Measurements from ENCODE around the gene HPSE2. TPM values are rescaled to one million over a fixed set of nuclear protein-coding genes. Genes with fewer than 3 reads are reported as not detected.
"Not testable (repeated sequence)": the region's sequence is repeated elsewhere in the genome, so short reads cannot be mapped to it uniquely, and the experiment has no call there.

The HPSE2 gene
- total RNA-seq, 1 donor from 2014 or later: not detected

DNA sequence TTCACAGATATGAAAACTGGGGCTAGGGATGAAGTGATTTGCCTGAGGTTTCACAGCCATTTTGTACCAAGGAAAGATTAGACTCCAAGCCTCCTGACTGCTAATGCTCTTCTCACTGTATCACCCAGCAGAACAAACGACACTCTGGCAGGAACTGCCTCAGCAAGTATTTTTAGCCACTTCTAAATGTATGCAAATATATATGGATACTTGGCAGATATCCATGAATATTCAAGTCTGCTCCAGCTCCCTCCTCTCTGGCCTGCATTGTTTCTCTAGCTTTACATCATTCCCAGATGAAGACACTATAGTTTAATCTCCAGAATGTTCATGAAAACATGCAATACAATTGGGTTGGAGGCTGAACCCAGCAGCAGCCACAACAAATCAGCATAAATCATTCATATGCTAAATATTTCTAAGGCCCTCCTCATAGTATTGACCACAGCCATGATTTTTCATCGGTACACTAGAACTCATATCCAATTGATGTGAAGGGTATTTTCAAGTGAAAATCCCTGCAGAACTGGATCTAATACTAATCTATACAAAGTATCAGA, 65.5 kb downstream of the HPSE2 start:
- DNase-seq (ENCODE audit: low spot score in 2 of 2): no peak
- FAIRE-seq: no peak

DNA sequence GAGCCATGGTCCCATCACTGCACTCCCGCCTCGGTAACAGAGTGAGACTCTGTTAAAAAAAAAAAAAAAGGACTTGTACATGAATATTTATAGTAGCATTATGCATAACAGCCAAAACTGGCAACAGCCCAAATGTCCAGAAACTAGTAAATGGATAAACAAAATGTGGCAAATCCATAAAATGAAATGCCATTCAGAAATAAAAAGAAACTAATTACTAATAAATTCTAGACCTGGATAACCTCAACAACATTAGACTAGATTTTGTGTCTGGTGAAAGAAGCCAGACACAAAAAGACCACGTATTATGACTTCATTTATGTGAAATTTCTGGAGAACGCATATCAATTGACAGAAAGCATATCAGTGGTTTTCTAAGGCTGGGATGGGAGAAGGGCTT, 74.5 kb downstream of the HPSE2 start:
- FAIRE-seq (no peak), DNase-seq (ENCODE audit: low spot score in 2 of 2) (no peak)

DNA sequence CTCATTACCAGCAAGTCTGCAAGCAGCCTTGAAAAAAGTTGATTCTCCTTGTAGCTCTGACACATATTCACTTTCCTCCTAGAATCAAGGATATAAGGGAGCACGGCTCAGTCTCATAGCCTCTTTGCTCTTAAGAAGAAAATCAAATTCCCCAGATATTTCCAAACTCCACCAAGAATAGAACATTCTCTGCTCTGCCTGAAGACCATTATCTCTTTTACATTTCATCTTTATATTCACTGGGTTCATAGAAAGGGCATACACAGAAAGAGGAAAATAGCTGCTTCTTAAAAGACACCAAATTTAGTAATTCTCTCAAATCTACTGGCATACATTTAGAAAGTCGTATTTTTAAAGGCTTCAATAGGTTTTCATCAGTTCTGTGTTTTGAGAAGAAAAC, 92.0 kb downstream of the HPSE2 start:
- FAIRE-seq: no peak

DNA sequence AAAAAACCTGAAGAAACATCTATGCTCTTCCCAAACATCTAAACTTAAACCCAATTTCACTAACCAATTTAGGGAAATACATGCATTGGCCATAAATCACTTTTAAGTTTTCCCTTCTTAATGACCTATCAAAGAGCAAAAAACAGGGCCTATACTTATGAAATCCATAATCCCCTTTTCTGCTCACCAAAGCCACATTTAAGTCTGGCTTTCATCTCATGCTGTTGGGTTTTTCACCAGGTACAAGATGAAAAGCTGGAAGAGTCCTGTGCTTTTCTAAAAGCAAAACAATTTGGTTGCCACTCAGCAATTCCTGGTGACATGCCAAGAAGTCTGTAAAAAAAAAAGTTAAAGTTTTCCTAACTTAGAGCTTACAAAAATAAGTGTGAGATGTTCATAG, 92.6 kb downstream of the HPSE2 start:
- FAIRE-seq (no peak), DNase-seq (ENCODE audit: low spot score in 2 of 2) (no peak)

More for the DNA sequence above, 92.0 kb downstream of the HPSE2 start:
- no peak for DNase-seq (ENCODE audit: low spot score in 2 of 2)

DNA sequence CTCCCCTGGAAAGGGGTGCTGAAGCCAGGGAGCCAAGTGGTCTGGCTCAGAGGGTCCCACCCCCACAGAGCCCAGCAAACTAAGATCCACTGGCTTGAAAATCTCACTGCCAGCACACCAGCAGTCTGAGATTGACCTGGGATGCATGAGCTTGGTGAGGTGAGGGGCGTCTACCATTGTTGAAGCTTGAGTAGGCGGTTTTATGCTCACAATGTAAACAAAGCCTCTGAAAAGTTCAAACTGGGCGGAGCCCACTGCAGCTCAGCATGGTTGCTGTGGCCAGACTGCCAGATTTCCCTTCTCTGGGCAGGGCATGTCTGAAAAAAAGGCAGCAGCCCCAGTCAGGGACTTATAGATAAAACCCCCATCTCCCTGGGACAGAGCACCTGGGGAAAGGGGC, 102.8 kb downstream of the HPSE2 start:
- DNase-seq (ENCODE audit: low spot score in 2 of 2); FAIRE-seq: not testable (repeated sequence)

DNA sequence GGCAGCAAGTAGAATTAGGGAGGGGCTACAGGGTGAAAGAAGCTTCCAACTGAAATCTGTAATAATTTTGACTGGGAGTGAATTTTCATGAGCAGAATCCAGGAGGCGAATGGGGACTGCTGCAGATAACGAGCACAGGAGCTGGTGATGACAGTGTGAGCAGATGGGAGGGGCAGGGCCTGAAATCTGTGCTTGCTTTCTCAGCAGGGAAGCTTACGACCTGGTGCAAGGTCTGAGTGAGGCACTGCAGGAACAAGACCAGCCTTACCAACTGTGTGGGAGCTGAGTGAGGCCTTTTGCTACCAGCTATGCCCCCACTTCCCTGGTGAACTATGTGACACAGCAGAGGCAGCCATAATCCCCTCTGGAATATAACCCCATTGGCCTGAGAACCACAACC, 109.8 kb downstream of the HPSE2 start:
- FAIRE-seq: no peak
- no peak for DNase-seq (ENCODE audit: low spot score in 2 of 2)

DNA sequence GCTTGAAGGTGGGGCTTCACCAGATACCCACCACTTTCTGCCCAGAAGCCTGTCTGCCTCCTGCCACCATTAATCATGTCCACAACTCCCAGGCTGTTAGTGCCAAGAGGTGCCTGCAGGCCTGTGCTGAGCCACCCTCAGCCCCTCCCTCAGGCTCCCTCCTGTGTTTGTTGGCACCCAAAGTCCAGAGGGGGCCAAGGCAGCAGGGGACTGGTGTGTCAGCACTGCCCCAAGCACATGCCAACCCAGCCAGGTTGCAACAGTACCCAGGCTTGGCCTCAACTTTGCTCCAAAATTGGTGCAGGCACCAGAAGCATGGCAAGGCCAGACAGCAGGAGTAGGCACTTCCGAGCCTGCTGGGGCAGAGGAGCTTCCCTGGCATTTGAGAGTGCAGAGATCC, 111.3 kb downstream of the HPSE2 start:
- DNase-seq (ENCODE audit: low spot score in 2 of 2) (no peak), FAIRE-seq (no peak)

DNA sequence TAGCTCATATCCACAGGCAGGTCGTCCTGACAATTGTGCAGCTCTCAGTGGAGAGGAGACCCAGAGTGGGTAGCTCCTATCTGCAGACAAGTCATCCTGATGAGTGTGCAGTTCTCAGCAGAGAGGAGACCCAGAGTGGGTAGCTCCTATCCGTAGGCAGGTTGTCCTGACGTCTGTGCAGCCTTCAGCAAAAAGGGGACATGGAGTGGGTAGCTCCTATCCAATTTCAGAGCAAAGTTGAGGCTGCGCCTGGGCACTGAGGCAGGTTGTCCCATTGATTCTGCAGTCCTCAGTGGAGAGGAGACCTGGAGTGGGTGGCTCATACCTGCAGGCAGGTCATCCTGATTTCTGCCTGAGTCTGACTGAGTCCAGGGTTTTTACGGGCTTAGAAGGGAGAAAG, 111.8 kb downstream of the HPSE2 start:
- DNase-seq (ENCODE audit: low spot score in 2 of 2): no peak
- FAIRE-seq: no peak

DNA sequence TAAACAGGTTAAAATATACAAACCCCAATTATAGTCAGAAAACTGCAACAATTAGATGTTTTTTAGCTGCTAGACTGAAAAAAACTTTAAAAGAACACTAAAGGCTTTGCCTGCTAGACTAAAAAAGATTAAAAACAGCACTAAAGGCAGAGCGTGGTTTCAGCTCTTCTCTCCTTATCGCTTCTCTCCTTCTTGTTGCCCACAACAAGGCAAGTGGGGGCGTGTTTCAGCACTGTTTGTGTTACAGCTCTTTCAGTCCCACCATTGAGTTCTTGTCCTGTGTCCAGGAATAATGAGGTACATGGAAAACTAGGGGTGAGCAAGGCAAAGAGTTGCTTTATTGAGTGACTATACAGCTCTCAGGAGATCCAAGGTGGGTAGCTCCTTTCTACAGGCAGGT, 112.3 kb downstream of the HPSE2 start:
- FAIRE-seq (no peak), DNase-seq (ENCODE audit: low spot score in 2 of 2) (no peak)

DNA sequence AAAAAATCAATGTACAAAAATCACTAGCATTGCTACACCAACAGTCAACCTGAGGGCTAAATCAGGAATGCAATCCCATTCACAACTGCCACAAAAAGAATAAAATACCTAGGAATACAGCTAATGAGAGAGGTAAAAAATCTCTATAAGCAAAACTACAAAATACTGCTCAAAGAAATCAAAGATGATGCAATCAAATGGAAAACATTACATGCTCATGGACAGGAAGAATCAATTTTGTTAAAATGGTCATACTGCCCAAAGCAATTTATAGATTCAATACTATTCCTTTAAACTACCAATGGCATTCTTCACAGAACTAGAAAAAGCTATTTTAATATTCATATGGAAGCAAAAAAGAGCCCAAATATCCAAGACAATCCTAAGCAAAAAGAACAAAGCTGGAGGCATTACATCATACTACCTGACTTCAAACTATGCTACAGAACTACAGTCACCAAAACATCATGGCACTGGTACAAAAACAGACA, 116.3 kb downstream of the HPSE2 start:
- DNase-seq (ENCODE audit: low spot score in 2 of 2) (no peak), FAIRE-seq (no peak)

DNA sequence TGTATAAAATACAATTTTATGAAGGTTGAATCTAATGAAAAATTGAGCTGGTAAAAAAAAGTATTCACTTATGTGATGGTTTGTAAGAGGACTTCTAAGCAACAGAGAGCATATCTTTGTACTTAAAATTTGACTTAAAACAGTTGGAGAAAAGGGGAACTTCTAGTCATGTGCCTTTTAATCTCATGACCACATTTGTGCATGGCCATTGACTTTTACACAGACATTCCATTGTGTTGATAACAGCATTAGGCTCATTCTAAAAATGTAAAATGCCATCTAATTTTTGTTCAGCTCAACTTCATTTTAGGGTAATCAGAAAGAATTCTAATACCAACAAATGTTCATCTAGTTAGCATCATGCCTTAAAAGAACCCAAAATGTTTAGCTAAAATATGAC, 119.9 kb downstream of the HPSE2 start:
- FAIRE-seq: no peak
- no peak for DNase-seq (ENCODE audit: low spot score in 2 of 2)

DNA sequence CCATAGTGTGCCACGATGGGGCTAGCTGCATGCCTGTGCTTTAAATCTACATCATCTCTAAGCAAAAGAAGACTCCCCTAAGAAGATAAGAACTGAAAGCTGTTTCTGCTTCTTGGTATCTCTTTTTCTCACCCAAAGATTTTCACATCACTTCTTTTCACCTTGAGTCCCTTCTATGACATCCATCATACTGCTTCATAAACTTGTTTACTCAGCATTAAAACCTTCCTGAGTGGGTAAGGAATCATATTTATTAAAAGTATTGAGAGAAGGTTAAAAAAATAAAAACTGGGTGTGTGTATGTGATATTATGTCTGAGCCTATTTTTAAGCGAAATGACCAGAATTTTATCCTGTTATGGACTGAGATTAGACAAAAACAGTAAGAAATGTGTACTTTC, 150.3 kb downstream of the HPSE2 start:
- no peak for FAIRE-seq
- no peak for DNase-seq (ENCODE audit: low spot score in 2 of 2)

DNA sequence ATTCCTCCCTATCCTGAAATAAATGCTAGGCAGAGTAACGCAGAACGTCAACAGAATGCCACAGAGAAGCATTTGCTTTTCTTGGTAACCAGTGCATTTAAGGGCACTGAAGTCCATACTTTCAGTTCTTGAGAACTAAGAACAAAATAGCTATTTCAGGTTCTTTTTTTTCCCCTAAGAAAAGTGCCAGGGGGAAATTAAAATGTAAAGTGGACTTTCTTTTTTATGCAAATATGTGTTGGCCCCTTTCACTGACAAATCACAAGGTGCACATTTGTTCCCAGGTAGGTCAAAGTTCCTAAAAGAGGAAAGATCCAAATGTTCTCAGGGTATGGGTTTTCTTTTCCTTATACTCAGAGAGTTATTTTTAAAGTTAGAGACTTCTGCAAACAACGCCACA, 151.5 kb downstream of the HPSE2 start:
- FAIRE-seq (no peak), DNase-seq (ENCODE audit: low spot score in 2 of 2) (no peak)

DNA sequence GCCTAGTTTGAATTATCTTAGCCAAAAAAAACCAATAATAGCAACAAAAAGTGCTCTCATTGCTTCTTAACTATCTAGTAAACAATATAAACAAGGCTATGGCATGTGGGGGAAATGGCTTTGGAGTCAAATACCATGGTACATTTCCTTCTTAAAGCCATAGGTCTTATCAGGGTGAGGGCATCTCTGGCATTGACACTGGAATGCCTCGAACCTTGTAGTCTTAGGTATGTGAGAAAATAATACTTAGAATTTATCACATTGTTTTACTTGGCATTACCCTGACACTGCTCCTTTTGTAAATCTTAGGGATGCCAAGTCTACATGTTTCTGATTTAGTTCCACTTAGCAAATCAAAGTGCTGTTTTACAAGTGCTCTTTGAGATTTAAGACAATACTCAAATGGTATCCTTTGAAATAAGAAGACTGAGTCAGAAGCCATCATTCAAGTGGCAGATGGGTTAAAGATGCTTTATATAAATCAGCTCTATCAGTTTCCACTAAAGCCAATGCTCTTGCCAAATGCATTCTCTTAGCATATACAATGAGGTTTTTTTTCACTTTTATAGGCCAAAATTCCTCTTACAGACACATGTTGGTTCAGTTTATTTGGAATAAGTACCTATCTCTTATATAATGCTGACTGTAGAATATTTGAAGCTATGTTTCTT, 155.2 kb downstream of the HPSE2 start:
- FAIRE-seq (no peak), DNase-seq (ENCODE audit: low spot score in 2 of 2) (no peak)

DNA sequence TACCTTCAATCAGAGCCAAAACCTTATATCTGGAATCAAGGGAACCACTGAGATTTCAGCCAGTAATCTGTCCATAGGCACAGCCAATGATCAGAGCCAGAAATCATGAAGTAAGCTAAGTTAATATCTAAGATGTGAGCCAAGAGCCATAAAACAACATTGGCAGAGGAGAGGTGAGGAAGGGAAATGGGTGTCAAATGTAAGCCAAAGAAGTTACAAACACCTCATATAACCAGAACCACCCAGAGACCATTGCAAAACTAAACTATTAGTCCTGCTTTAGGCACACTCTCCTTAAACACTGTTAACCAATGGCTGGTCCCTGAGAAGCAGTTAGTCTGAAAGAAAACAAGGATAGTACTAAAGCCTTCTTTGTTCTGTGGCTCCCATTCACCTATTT, 173.1 kb downstream of the HPSE2 start:
- DNase-seq (ENCODE audit: low spot score in 2 of 2) (no peak), FAIRE-seq (no peak)

DNA sequence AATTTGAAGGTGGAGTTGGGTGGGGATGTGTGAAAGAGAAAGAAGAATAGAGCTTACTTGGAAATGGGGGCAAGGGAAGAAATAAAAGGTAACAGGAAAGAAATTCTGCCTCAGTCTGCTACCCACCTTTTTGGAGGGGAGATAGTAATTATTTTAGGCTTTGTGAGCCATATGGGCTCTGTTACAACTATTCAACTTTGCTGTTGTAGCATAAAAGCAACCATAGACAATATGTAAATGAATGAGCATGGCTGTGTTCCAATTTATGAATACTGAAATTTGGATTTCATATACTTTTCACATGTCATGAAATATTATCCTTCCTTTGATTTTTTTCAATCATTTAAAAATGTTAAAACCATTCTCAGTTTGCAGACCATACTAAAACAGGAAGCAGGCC, 176.9 kb downstream of the HPSE2 start:
- DNase-seq (ENCODE audit: low spot score in 2 of 2) (no peak), FAIRE-seq (no peak)

DNA sequence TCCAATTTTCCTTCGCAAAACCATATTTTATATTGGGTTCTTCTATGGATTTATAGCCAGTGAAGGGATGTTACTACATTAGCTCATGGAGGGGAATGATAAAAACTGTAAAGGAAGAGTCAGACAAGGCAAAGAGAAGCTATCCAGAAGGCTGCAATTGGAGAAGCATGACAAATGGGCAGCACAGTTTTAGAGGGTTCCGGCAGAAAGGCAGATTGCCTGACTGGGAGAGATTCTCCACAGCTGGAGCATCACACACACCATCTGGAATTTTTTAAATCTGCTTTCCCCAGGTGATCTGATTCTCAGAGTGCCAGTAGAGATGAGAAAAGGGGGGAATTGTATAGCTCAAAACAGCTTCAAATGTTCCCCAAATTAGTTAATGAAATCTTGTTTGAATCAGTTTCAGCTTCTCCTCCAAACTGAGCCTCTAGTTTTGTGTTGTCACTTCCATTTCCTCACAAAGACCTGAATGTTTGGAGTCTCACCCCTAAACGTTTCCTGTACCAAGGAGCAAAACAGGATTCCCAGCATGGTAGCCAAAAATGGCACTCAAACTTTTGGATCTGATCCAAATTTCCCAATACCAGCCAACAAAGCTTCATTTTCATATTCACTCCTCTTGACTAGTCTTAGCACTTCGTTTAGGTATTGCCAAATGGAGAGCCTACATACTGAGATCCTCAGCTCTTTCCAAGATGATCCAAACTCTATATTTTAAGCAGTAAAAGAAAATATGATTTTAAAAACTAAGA, 177.5 kb downstream of the HPSE2 start:
- no peak for DNase-seq (ENCODE audit: low spot score in 2 of 2)
- no peak for FAIRE-seq

DNA sequence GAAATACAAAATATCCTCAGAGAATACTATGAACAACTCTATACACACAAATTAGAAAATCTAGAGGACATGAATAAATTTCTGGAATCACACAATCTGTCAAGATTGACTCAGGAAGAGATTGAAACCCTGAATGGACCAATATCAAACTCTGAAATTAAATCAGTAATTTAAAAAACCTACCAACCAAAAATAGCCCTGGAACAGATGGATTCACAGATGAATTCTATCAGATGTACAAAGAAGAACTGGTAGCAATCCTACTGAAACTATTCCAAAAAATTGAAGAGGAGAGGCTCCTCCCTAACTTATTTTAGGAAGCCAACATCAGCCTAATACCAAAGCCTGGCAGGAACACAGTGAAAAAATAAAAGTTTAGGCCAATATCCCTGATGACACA, 190.0 kb downstream of the HPSE2 start:
- no peak for FAIRE-seq
- DNase-seq (ENCODE audit: low spot score in 2 of 2): no peak

DNA sequence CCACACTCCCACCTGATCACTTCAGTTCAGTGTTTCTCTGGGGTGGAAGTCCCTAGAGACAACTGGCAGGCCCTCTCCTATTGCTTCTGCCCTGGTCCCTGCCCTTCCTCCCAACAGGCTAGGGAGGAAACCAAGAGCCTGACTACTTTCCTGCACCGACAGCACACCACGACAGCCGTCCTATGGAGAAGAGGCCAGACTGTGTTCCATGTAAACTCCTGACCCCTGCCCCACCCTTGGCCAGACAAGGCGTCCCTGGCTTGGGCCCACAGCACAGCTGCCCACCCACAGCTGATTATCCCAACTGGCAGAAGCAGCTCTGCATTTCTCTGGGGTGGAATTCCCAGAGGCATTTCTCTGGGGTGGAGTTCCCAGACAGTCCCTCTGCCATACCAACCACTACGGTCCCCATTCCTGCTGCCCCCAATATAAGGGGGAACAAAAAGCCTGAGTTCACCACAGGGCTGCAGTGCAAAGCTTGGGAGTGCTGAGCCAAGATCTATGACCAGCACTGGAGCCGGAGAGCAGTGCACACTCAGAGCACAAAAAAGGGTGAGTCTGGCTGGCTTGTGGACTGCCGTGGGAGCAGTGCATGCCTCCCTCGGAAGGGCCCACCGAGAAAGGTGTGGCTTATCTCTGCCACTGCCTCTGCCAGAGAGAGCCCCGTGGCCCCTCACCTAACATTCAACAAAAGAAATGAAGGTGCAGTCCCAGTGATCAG, 193.4 kb downstream of the HPSE2 start:
- no peak for DNase-seq (ENCODE audit: low spot score in 2 of 2)
- FAIRE-seq: no peak

DNA sequence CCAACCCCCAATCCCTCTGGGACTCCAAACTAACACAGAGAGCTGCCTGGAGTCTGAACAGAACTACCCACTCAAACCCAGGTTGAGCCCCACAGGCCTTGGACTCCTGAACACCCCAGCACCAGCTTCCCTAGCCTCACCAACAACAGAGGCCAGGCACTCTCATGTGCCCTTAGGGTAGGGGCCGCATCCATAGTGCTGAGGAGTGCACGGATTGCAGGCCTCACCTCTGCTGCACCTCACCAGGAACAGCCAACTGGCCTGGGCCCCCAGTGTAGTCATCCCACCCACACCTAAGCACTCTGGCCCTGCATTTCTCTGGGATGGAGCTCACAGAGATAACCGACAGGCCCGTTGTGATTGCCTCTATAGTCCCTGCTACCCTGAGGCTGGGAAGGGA, 194.2 kb downstream of the HPSE2 start:
- DNase-seq (ENCODE audit: low spot score in 2 of 2) (no peak), FAIRE-seq (no peak)

DNA sequence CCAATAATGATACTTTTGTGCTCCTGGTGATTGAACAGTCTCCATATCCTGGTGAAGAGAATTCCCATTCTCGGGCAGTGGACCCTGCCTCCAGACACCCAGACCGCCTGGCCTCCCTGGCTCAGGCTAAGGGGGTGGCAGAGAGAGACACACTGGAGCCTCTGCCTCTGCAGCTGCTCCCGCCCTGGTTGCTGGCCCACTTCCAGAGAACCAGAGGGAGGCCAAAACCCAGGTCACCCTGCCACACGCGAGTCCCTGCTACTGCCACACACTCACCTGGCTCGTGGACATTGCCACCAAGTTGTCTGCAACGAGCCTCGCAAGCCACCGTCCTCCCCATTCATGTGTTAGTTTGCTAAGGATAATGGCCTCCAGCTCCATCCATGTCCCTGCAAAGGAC, 221.8 kb downstream of the HPSE2 start:
- no peak for DNase-seq (ENCODE audit: low spot score in 2 of 2)
- FAIRE-seq: no peak
